Measurements from ENCODE around the gene CEP128.

DNA sequence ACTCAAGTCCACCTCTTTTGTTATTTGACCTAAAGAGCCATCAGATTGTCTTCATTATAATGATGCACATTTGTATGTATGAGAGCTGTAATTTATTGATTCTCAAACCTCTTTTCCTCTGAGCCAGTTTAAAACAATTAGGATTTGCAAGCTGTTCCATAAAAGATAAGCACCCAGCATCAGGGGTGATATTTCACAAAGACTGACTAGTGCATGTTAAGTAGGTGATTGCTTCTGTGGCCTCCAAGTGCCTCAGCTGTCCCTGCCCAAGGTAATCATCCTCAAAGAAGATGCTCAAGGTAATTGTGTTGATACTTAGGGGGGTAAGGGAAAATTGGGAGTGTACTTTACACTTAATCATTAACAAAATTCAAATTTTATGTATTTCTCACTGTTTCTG lies 18.2 kb downstream of the CEP128 start:
- TF ChIP-seq, protein P1, sequence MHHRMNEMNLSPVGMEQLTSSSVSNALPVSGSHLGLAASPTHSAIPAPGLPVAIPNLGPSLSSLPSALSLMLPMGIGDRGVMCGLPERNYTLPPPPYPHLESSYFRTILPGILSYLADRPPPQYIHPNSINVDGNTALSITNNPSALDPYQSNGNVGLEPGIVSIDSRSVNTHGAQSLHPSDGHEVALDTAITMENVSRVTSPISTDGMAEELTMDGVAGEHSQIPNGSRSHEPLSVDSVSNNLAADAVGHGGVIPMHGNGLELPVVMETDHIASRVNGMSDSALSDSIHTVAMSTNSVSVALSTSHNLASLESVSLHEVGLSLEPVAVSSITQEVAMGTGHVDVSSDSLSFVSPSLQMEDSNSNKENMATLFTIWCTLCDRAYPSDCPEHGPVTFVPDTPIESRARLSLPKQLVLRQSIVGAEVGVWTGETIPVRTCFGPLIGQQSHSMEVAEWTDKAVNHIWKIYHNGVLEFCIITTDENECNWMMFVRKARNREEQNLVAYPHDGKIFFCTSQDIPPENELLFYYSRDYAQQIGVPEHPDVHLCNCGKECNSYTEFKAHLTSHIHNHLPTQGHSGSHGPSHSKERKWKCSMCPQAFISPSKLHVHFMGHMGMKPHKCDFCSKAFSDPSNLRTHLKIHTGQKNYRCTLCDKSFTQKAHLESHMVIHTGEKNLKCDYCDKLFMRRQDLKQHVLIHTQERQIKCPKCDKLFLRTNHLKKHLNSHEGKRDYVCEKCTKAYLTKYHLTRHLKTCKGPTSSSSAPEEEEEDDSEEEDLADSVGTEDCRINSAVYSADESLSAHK (tag by site-specific recombination; IDR thresholded peaks at IDR 0.05), result no peak
- TF ChIP-seq ZBTB21 (tag by site-specific recombination; IDR thresholded peaks at IDR 0.05), result no peak
- TF ChIP-seq HOXA7 (CRISPR knock-in tag; IDR thresholded peaks at IDR 0.05; ENCODE audit: borderline replicate concordance), result no peak
- TF ChIP-seq, protein P2, sequence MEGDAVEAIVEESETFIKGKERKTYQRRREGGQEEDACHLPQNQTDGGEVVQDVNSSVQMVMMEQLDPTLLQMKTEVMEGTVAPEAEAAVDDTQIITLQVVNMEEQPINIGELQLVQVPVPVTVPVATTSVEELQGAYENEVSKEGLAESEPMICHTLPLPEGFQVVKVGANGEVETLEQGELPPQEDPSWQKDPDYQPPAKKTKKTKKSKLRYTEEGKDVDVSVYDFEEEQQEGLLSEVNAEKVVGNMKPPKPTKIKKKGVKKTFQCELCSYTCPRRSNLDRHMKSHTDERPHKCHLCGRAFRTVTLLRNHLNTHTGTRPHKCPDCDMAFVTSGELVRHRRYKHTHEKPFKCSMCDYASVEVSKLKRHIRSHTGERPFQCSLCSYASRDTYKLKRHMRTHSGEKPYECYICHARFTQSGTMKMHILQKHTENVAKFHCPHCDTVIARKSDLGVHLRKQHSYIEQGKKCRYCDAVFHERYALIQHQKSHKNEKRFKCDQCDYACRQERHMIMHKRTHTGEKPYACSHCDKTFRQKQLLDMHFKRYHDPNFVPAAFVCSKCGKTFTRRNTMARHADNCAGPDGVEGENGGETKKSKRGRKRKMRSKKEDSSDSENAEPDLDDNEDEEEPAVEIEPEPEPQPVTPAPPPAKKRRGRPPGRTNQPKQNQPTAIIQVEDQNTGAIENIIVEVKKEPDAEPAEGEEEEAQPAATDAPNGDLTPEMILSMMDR (tag by site-specific recombination; IDR thresholded peaks at IDR 0.05), result no peak
- TF ChIP-seq ZNF707 (tag by site-specific recombination; IDR thresholded peaks at IDR 0.05), result no peak
- no peak for TF ChIP-seq ZNF274 (IDR thresholded peaks at IDR 0.05; ENCODE audit: low read length)
- no peak for TF ChIP-seq ZNF274 (tag by site-specific recombination; IDR thresholded peaks at IDR 0.05; ENCODE audit: borderline replicate concordance)
- TF ChIP-seq ZNF529 (tag by site-specific recombination; IDR thresholded peaks at IDR 0.05; ENCODE audit: insufficient replicate concordance), result no peak
- no peak for TF ChIP-seq YY1 (tag by site-specific recombination; IDR thresholded peaks at IDR 0.05)
- TF ChIP-seq, protein P3, sequence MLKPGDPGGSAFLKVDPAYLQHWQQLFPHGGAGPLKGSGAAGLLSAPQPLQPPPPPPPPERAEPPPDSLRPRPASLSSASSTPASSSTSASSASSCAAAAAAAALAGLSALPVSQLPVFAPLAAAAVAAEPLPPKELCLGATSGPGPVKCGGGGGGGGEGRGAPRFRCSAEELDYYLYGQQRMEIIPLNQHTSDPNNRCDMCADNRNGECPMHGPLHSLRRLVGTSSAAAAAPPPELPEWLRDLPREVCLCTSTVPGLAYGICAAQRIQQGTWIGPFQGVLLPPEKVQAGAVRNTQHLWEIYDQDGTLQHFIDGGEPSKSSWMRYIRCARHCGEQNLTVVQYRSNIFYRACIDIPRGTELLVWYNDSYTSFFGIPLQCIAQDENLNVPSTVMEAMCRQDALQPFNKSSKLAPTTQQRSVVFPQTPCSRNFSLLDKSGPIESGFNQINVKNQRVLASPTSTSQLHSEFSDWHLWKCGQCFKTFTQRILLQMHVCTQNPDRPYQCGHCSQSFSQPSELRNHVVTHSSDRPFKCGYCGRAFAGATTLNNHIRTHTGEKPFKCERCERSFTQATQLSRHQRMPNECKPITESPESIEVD (tag by site-specific recombination; IDR thresholded peaks at IDR 0.05), result no peak
- no peak for TF ChIP-seq ZNF248 (tag by site-specific recombination; IDR thresholded peaks at IDR 0.05)
- TF ChIP-seq ZNF843 (tag by site-specific recombination; IDR thresholded peaks at IDR 0.05), result no peak
- no peak for TF ChIP-seq GLIS1 (tag by site-specific recombination; IDR thresholded peaks at IDR 0.05)

Data from HEK293 (cell line).